AG04449 (cell line): ENCODE data around the gene LGR5.

ENCODE experiments used
- CTCF ChIA-PET: fragments of 350-600 bp; formaldehyde crosslinking; extraction: SDS; loops from one replicate; lab custom pipeline; 2021; ENCODE audit warnings: antibody characterized with exemption; lab: Yijun Ruan, JAX
- POLR2A ChIA-PET: fragments of 400-600, 350-600 bp; formaldehyde crosslinking; extraction: SDS; loops from one replicate; lab custom pipeline; 2020; ENCODE audit warnings: antibody characterized with exemption, inconsistent platforms; lab: Yijun Ruan, JAX
- DNase-seq: peaks from one replicate; pipeline ENCODE4 v3.0.0-alpha.2; 2010; ENCODE audit warnings: low read depth, low spot score
- H3K4me3 ChIP-seq: 2 replicates; pipeline ENCODE4 v1.5.1; 2011; ENCODE audit warnings: low read depth, mild to moderate bottlenecking, control low read depth, low read length
- CTCF ChIP-seq: IDR thresholded peaks from one replicate; pipeline ENCODE4 v1.5.1; 2011; ENCODE audit warnings: mild to moderate bottlenecking, moderate library complexity, low read length, control low read depth, inconsistent platforms; ENCODE audit not compliant: insufficient read depth; ENCODE audit errors: missing control alignments

LGR5 gene

GRCh38 chr12:71599210-71599609 lies 159.6 kb downstream of the LGR5 start:
- ChIA-PET CTCF (no interaction called here), POLR2A (no interaction called here)
- no peak for DNase-seq
- TF ChIP-seq CTCF: no peak
- no peak overlapping the region for H3K4me3 ChIP-seq

GRCh38 chr12:71601546-71601945 lies 161.9 kb downstream of the LGR5 start:
- no peak for TF ChIP-seq CTCF
- ChIA-PET CTCF (interaction anchor here (1.3 to 1.5 kb wide), 2 partner anchors 34 to 146 kb away, joined by 4 to 5 read pairs; no protein-coding TSS in a partner anchor), POLR2A (no interaction called here)
- H3K4me3 ChIP-seq: no peak overlapping the region
- no peak for DNase-seq

- no peak for TF ChIP-seq CTCF
- H3K4me3 ChIP-seq: no peak overlapping the region
- ChIA-PET CTCF (interaction anchor here (1.5 to 1.7 kb wide), 2 partner anchors 33 to 144 kb away, joined by 4 to 5 read pairs; no protein-coding TSS in a partner anchor), POLR2A (no interaction called here)
- DNase-seq: no peak
Measured at GRCh38 chr12:71602761-71603577, 163.4 kb downstream of the LGR5 start.

GRCh38 chr12:71605039-71605438 lies 165.4 kb downstream of the LGR5 start:
- TF ChIP-seq CTCF: no peak
- no peak for DNase-seq
- POLR2A ChIA-PET: no interaction called here
- H3K4me3 ChIP-seq: no peak overlapping the region
- CTCF ChIA-PET: interaction anchor here (0.7 to 1.7 kb wide), 5 partner anchors 19 to 190 kb away, joined by 3 to 7 read pairs (median 4); no protein-coding TSS in a partner anchor

- ChIA-PET POLR2A (no interaction called here), CTCF (interaction anchor here (1.2 to 1.5 kb wide), 4 partner anchors 29 to 192 kb away, joined by 3 to 7 read pairs (median 3); no protein-coding TSS in a partner anchor)
- H3K4me3 ChIP-seq: no peak overlapping the region
- no peak for TF ChIP-seq CTCF
- no peak for DNase-seq
Measured at GRCh38 chr12:71607494-71608330, 168.1 kb downstream of the LGR5 start.
